SK-N-SH treated with all-trans-retinoic acid at 6 μM for 48 hours (cell line): ENCODE results near the gene FGD5.

Experiments used
- ATAC-seq: fragments of 200-7000 bp; cut with Tn5 transposase; 3 replicates; pipeline ENCODE4 v1.9.1; 2020; ENCODE audit warnings: mild to moderate bottlenecking, moderate library complexity
- ARNTL ChIP-seq: fragments of 450-650 bp; formaldehyde crosslinking; IDR thresholded peaks from 2 replicates; pipeline ENCODE4 v1.5.0; 2020; ENCODE audit warnings: low read depth, mild to moderate bottlenecking, moderate library complexity, borderline replicate concordance
- BACH2 ChIP-seq: fragments of 250-450 bp; sonication (Bioruptor Pico); IDR thresholded peaks from 2 replicates; pipeline ENCODE4 v1.9.0; 2021; ENCODE audit warnings: mild to moderate bottlenecking, borderline replicate concordance
- CREB5 ChIP-seq: fragments of 250-450 bp; sonication (Bioruptor Pico); IDR thresholded peaks from 2 replicates; pipeline ENCODE4 v1.5.1; 2020; ENCODE audit warnings: low read depth, mild to moderate bottlenecking, moderate library complexity
- CSDC2 ChIP-seq: fragments of 250-450 bp; sonication (Bioruptor Pico); IDR thresholded peaks from 2 replicates; pipeline ENCODE4 v1.5.0; 2020; ENCODE audit warnings: mild to moderate bottlenecking, moderate library complexity
- ESRRG ChIP-seq: fragments of 250-450 bp; sonication (Bioruptor Pico); IDR thresholded peaks from 2 replicates; pipeline ENCODE4 v1.6.1; 2021; ENCODE audit warnings: mild to moderate bottlenecking
- GLIS3 ChIP-seq: fragments of 250-450 bp; sonication (Bioruptor Pico); IDR thresholded peaks from 2 replicates; pipeline ENCODE4 v1.5.0; 2020; ENCODE audit warnings: mild to moderate bottlenecking, moderate library complexity
- ISL1 ChIP-seq: fragments of 250-450 bp; sonication (Bioruptor Pico); IDR thresholded peaks from 2 replicates; pipeline ENCODE4 v2.1.2; 2022; ENCODE audit warnings: mild to moderate bottlenecking, moderate library complexity
- OSR1 ChIP-seq: fragments of 250-450 bp; sonication (Bioruptor Pico); IDR thresholded peaks from 2 replicates; pipeline ENCODE4 v1.8.0; 2022; ENCODE audit warnings: moderate library complexity, mild to moderate bottlenecking, inconsistent platforms
- PATZ1 ChIP-seq: fragments of 250-450 bp; sonication (Bioruptor Pico); IDR thresholded peaks from 2 replicates; pipeline ENCODE4 v1.8.0; 2020; ENCODE audit warnings: mild to moderate bottlenecking, moderate library complexity, borderline replicate concordance
- PPARA ChIP-seq: fragments of 250-450 bp; sonication (Bioruptor Pico); IDR thresholded peaks from 2 replicates; pipeline ENCODE4 v1.5.0; 2020; ENCODE audit warnings: mild to moderate bottlenecking, borderline replicate concordance
- RARB ChIP-seq: fragments of 250-450 bp; sonication (Bioruptor Pico); IDR thresholded peaks from 2 replicates; pipeline ENCODE4 v1.8.0; 2021; ENCODE audit warnings: mild to moderate bottlenecking, moderate library complexity
- SNAI2 ChIP-seq: fragments of 250-450 bp; sonication (Bioruptor Pico); IDR thresholded peaks from 2 replicates; pipeline ENCODE4 v1.5.0; 2020; ENCODE audit warnings: mild to moderate bottlenecking, moderate library complexity
- TCF4 ChIP-seq: fragments of 250-450 bp; sonication (Bioruptor Pico); IDR thresholded peaks from 2 replicates; pipeline ENCODE4 v1.8.0; 2021; ENCODE audit warnings: mild to moderate bottlenecking, moderate library complexity, borderline replicate concordance
- TOX ChIP-seq: fragments of 250-450 bp; sonication (Bioruptor Pico); IDR thresholded peaks from 2 replicates; pipeline ENCODE4 v1.8.0; 2021; ENCODE audit warnings: mild to moderate bottlenecking, moderate library complexity, borderline replicate concordance
- TSHZ2 ChIP-seq: fragments of 250-450 bp; sonication (Bioruptor Pico); IDR thresholded peaks from 2 replicates; pipeline ENCODE4 v1.5.0; 2020; ENCODE audit warnings: mild to moderate bottlenecking, moderate library complexity
- ZC3H10 ChIP-seq: fragments of 250-450 bp; sonication (Bioruptor Pico); IDR thresholded peaks from 2 replicates; pipeline ENCODE4 v1.5.1; 2021; ENCODE audit warnings: mild to moderate bottlenecking, moderate library complexity
- ZFP3 ChIP-seq: fragments of 250-450 bp; sonication (Bioruptor Pico); IDR thresholded peaks from 2 replicates; pipeline ENCODE4 v1.5.0; 2020; ENCODE audit warnings: mild to moderate bottlenecking, moderate library complexity
- ZFP30 ChIP-seq: fragments of 450-650 bp; formaldehyde crosslinking; IDR thresholded peaks from 2 replicates; pipeline ENCODE4 v1.5.0; 2022; ENCODE audit warnings: mild to moderate bottlenecking, moderate library complexity
- ZNF565 ChIP-seq: fragments of 450-650 bp; formaldehyde crosslinking; conservative IDR thresholded peaks from 2 replicates; pipeline ENCODE4 v1.5.0; 2020; ENCODE audit warnings: low read depth, mild to moderate bottlenecking, moderate library complexity
- ZNF70 ChIP-seq: fragments of 450-650 bp; formaldehyde crosslinking; IDR thresholded peaks from 2 replicates; pipeline ENCODE4 v1.5.0; 2020; ENCODE audit warnings: mild to moderate bottlenecking, moderate library complexity
- ZNF8 ChIP-seq: fragments of 450-650 bp; formaldehyde crosslinking; IDR thresholded peaks from 2 replicates; pipeline ENCODE4 v1.5.0; 2020; ENCODE audit warnings: mild to moderate bottlenecking, moderate library complexity
- TF ChIP-seq, protein P1 (sequence below): fragments of 250-450 bp; sonication (Bioruptor Pico); IDR thresholded peaks from 2 replicates; pipeline ENCODE4 v1.5.1; 2021; ENCODE audit warnings: mild to moderate bottlenecking, moderate library complexity
- TF ChIP-seq, protein P2 (sequence below): fragments of 250-450 bp; sonication (Bioruptor Pico); IDR thresholded peaks from 2 replicates; pipeline ENCODE4 v1.8.0; 2021; ENCODE audit warnings: low read depth, mild to moderate bottlenecking, moderate library complexity, borderline replicate concordance

FGD5 gene

DNA sequence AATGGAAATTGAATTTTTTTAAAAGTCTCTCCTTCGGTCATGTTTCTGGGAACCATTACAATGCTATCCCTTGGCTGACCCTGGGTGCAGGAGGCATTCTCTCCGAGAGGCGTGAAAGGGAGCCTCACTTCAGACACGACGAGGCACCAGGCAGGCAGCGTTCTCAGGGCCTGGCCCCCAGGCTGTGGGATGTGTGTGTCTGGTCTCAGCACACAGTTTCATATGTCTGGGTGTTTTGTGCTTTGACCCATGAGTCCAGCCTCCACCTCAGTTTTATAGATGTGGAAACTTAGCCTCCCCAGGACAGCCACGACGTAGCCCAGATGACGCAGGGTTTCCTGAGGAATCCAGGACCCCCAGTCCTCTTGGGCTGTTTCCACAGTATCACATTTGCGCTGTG lies 34.0 kb downstream of the FGD5 start:
- TF ChIP-seq ZFP3 (no peak), GLIS3 (CRISPR knock-in tag) (no peak), ZNF70 (CRISPR knock-in tag) (no peak), TCF4 (CRISPR knock-in tag) (no peak), ZNF565 (CRISPR knock-in tag) (no peak), ESRRG (CRISPR knock-in tag) (no peak), ISL1 (no peak), RARB (CRISPR knock-in tag) (no peak), ZFP30 (no peak), ZC3H10 (CRISPR knock-in tag) (no peak), SNAI2 (CRISPR knock-in tag) (no peak), PPARA (CRISPR knock-in tag) (no peak), PATZ1 (CRISPR knock-in tag) (no peak), BACH2 (CRISPR knock-in tag) (no peak), TOX (CRISPR knock-in tag) (no peak), CREB5 (CRISPR knock-in tag) (no peak), ZNF8 (CRISPR knock-in tag) (no peak), ARNTL (CRISPR knock-in tag) (no peak)
- TF ChIP-seq, protein P1, sequence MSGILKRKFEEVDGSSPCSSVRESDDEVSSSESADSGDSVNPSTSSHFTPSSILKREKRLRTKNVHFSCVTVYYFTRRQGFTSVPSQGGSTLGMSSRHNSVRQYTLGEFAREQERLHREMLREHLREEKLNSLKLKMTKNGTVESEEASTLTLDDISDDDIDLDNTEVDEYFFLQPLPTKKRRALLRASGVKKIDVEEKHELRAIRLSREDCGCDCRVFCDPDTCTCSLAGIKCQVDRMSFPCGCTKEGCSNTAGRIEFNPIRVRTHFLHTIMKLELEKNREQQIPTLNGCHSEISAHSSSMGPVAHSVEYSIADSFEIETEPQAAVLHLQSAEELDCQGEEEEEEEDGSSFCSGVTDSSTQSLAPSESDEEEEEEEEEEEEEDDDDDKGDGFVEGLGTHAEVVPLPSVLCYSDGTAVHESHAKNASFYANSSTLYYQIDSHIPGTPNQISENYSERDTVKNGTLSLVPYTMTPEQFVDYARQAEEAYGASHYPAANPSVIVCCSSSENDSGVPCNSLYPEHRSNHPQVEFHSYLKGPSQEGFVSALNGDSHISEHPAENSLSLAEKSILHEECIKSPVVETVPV = no peak
- TF ChIP-seq, protein P2, sequence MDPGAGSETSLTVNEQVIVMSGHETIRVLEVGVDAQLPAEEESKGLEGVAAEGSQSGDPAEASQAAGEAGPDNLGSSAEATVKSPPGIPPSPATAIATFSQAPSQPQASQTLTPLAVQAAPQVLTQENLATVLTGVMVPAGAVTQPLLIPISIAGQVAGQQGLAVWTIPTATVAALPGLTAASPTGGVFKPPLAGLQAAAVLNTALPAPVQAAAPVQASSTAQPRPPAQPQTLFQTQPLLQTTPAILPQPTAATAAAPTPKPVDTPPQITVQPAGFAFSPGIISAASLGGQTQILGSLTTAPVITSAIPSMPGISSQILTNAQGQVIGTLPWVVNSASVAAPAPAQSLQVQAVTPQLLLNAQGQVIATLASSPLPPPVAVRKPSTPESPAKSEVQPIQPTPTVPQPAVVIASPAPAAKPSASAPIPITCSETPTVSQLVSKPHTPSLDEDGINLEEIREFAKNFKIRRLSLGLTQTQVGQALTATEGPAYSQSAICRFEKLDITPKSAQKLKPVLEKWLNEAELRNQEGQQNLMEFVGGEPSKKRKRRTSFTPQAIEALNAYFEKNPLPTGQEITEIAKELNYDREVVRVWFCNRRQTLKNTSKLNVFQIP = no peak
- TF ChIP-seq, all 23 proteins: peak for 0
- ATAC-seq = no peak

- ATAC-seq = no peak
- TF ChIP-seq SNAI2 (CRISPR knock-in tag) (no peak), ZFP3 (no peak), ARNTL (CRISPR knock-in tag) (no peak), OSR1 (CRISPR knock-in tag) (no peak), ZNF565 (CRISPR knock-in tag) (no peak), PPARA (CRISPR knock-in tag) (no peak), CSDC2 (no peak), TSHZ2 (CRISPR knock-in tag) (no peak), ZNF70 (CRISPR knock-in tag) (no peak), ISL1 (no peak), TOX (CRISPR knock-in tag) (no peak), BACH2 (CRISPR knock-in tag) (no peak), RARB (CRISPR knock-in tag) (no peak), ZFP30 (no peak), ZC3H10 (CRISPR knock-in tag) (no peak), PATZ1 (CRISPR knock-in tag) (no peak)
- TF ChIP-seq, protein P2 = no peak
- TF ChIP-seq, protein P1 = no peak
These were observed 34.6 kb downstream of the FGD5 start for GRCh38 chr3:14853271-14853951.
